ENCODE results near the gene GABARAPL2.
A peak's percentile ranks its signal among the peaks of the same experiment; 100 is the strongest.
"Not testable (repeated sequence)": the region's sequence is repeated elsewhere in the genome, so short reads cannot be mapped to it uniquely, and the experiment has no call there.

Gene GABARAPL2, protein sequence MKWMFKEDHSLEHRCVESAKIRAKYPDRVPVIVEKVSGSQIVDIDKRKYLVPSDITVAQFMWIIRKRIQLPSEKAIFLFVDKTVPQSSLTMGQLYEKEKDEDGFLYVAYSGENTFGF

DNA sequence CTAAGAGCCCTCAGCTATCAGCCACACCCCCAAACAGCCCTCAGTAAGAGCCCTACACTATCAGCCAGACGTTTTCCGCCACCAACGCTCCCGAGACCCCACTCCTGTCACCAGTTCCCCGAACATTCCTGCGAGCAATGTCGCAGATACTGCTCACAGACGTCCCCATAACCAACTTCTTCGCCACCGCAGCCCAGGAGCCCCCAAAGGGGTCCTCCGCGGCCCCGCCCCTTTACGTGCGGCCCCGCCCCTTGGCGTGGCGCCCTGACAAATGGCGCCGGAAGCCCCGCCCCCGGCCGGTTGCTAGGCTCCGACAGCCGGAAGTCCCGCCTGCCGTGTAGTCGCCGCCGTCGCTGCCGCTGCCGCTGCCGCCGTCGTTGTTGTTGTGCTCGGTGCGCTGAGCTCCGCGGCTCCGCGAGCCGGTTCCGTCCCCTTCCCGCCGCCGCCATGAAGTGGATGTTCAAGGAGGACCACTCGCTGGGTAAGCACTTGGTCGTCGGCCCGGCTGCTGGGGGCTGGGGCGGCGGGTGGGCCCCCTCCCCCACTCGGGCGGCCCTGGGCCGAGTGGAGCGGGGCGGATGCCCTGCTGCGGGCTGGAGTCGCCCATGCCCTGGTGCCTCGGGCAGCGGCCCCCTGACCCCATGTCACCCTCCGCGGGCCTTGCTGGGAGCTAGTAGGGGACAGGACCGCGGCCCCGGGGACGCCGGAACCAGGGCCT, at the start of gene GABARAPL2:
TSS of gene GABARAPL2 (plus strand) at position 340 of the 718 bp plus-strand sequence. CDS start at position 448, 108 bp downstream.
- DNase-seq (ENCODE audit: low read depth), result peak; percentile 88

DNA sequence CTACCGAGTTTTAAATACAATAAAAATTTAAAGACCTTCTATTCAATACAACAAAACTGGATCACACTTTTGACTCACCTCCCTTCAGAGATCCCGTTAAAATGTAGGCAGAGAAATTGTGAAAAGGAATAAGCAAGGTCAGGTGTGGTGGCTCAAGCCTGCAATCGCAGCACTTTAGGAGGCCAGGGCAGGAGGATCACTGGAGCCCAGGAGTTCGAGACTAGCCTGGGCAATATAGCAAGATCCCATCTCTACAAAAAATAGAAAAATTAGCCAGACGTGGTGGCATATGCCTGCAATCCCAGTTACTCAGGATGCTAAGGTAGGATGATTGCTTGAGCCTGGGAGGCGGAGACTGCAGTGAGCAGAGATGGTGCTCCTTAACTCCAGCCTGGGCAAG, 47.0 kb upstream of the GABARAPL2 start:
- DNase-seq (ENCODE audit: low read depth), result no peak

DNA sequence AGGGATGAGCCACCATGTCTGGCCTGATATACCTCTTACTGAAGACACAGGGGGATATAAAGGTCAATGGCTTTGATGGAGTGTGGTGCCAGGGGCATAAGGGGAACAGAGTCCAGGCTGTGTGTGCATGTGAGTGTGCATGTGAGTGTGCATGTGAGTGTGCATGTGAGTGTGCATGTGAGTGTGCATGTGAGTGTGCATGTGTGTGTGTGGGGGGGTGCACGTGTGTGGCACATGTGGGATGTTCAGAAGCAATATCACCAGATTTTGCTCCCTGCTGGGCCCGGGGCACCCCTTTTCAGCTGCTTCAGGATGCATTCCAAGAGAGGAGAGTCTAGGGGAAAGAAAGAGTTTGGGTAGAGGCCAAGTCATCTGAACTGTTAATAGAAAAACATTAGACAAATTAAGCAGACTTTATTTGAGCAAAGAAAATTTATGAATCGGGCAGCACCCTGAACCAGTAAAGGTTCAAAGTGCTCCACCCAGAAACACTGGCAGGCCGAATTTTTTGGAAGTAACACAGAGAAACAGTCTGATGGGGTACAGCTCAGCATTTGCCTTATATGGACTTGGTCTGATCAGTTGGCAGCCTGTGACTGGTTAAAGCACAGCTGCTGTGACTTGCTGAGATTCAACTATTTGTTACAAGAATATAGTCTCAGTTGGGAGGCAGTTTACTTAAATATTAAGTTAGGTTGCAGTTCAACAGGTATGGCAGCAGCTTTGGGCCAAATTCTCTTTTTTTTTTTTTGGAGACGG, 40.0 kb upstream of the GABARAPL2 start:
- no peak for DNase-seq (ENCODE audit: low read depth)

DNA sequence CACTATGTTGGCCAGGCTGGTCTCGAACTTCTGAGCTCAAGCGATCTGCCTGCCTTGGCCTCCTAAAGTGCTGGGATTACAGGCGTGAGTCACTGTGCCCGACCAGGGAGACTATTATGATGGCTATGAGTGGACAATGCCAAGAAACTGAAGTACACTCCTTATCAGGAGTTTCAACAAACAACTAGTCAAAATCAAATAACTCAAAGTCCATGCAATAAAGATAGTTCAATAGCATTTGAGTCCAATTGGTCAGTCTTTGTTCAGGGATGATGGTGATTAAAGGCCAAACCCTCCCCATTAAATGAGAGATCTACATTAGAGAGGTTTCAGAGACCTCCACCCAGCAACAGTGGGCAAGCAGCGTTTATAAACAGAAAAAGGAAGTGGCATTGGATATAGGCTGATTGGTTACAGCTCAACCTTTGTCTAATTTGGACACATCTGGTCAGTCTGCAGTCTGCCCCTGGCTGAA, 38.3 kb upstream of the GABARAPL2 start:
- no peak for DNase-seq (ENCODE audit: low read depth)

DNA sequence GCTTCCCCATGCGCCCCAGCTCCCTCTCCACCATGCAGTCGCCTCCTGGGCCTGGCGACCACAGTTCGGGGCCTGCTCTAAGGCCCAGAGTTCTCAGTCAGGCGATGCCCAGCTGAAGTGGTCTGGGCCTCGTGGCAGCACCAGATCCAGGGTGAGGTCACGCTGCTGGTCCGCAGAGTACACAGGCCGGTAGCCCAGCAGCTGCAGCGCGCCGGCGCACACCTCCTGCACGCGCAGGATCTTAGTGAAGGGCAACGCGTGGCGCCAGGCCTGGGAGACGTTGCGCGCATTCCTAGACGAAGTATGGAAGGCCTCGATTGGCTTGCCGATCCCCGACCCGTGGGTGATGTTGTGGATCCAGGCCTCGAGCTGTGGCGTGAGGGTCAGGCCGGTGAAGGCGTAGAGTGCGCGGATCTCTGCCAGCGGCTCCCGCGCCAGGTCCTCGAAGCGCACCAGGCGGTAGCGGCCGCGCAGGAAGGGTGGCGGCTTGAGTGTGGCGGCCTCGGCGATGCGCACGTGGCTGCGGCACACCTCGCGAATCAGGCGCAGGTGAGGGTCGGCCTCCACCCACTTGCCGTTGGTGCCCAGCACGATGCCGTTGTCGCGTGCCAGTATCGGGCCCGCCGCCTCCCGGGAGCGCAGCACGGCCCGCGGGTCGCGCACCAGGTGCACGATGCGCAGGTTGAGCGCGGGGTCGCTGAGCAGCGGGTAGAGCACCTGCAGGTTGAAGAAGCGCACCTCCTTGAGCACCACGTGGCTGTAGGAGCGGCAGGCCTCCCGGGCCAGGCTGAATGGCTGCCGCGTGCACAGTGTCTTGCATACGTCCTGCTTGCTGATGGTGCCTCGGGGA, 36.9 kb upstream of the GABARAPL2 start:
- no peak for DNase-seq (ENCODE audit: low read depth)

DNA sequence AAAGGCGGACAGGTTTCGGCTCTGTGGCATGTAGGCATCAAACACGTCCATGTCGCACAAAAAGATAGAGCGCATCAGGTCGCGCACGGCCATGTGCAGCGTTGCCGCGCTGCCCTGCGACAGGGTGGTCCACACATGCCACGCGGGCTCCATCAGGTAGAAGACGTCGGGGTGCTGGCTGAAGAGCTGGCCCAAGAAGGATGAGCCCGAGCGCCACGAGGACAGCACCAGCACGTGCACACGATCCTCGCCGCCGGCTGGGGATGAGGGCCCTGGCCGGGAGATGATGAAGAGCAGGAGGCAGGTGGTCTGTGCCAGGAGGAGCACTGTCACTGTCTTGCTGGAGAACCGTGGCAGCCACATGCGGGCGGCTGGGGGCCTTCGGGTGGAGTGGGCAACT, 36.2 kb upstream of the GABARAPL2 start:
- no peak for DNase-seq (ENCODE audit: low read depth)

DNA sequence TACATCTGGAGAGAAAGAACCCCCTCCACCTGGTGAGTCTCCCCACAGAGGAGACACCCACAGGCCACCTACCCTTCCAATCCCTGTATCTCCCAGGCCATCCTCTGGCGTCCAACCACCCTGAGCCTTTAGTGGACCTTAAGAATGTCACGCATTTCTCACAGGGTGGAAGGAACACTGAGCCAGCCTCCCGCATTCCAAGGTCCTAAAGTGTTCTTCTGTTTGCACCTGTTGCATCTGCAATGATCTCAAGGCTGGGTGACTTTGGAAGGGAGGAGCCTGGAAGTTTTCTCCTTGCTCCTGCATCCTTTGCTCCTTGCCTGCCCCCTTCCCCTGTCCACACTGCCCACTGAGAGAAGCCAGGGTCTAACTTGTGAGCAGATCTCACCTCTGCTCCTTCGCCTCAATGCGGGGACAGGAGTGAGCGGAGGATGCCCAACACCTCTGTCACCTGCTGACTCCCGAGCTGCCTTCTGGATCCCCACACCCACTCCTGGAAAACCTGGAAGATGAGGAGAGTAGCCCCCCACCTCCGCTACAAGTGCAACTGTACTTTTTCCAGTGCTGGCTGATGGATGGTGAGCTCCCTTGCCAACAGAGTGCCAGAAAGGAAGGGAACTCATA, 33.9 kb upstream of the GABARAPL2 start:
- no peak for DNase-seq (ENCODE audit: low read depth)

DNA sequence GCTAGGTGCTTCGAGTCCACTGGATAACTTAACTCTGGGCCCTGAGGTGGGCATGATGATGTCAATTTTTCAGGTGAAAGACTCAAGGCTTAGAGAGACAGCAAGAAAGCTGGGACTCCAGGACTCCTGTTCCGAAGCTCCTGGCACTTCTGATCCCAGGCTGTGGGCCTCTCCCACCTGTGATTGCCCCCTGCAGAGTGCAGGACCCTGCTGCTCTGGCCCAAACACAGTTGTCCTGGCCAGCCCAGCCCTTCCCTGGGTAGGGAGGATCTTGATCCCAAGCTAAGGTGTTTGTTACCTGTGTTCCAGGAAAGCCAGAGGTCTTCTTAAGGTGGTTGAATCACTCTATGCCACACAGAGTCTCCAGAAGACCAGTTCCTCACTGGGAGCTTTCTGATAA, 33.4 kb upstream of the GABARAPL2 start:
- DNase-seq (ENCODE audit: low read depth), result no peak

DNA sequence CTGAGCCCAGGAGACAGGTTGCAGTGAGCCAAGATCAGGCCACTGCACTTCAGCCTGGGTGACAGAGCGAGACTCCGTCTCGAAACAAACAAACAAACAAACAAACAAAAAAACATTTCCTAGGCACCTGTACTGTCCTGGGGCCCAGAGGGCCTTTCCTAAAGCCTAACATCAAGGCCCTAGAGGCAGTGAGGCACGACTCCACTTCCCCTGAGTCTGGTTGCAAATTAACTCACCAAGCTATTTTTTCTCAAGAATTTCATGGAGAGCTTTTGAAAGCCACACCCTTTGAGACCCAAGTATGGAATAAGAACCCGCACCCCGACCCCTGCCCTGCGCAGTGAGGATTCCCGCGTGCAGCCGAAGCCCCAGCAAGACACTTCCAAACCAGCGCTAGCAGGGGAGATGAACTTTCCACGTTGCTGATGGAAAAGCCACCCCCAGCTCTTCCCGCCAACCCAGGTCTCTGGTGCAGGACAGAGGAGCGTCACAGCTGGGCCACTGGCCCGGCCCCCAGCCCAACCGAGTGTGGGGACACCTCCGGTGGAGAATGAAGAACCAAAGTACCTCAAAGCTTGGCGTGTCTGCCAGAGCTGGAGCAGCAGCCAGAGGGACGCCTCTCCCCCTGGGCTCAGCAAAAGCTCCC, 31.5 kb upstream of the GABARAPL2 start:
- no peak for DNase-seq (ENCODE audit: low read depth)

DNA sequence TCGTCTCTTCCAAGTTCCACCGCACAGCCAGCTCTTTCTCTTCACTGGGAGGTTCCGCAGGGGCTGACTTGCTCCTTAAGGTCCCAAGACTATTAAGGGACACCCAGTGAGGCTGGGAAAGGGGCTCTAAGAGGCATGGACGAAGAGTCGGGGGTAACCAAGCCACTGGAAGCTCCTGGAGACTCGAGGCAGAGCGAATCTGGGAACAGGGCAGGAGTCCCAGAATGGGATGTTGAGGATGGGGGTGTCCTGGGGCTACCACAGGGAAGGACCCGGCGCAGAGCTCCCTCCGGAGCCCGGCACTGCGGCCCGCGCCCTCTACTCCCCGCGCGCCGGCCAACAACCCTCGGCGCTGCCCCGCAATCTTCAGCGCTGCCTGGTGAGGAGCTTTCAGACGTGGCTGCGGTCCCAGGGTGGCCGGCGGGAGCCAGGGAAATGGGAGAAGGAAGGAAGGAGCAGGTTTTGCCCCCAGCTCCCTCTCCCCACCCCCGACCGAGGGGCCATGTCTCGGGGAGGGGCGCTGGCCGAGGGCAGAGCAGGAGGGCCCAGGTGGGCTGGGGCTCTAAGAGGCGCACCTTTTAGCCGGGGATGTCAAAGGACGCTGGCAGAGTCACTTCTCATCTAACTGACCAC, 30.9 kb upstream of the GABARAPL2 start:
- no peak for DNase-seq (ENCODE audit: low read depth)

DNA sequence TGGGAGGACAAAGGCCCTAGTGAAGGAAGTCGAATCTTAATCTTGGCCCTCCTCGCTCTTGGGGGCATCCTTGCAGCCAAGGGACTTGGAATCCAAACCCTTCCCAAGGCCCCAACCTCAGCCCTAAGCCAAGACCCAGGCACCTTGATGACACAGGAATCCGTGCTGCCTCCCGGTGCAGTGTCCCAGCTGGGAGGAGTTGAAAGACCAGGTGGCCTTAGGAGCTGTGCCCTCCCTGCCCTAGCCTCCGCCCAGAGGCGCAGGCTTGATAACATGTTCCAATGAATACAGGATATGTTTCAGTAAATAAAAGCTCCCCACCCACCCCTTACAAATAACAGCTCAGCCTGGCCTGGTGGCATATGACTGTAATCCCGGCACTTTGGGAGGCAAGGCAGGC, 30.3 kb upstream of the GABARAPL2 start, which contains the start of gene CHST5:
TSS of gene CHST5 (minus strand) at position 208 of the 400 bp plus-strand sequence. CDS start 5,724 bp downstream, outside the sequence.
- no peak for DNase-seq (ENCODE audit: low read depth)

DNA sequence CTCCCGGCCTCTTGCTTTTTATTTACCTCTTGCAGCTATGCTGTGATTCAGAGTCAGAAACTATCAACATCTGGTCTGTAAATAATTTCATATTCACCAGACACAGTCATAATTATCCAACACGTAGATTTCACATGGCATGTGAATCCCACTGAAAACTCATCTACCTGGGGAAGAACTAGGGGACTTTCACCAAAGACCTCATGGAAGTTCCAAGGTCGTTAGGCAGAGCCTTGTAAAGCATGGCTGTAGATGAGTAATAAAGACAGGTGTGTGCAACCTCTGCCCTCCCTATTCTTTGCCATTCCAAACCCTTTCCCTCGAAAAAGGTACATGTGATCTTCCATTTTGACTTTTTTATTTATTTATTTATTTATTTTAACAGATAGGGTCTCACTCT, 28.4 kb upstream of the GABARAPL2 start:
- no peak for DNase-seq (ENCODE audit: low read depth)

DNA sequence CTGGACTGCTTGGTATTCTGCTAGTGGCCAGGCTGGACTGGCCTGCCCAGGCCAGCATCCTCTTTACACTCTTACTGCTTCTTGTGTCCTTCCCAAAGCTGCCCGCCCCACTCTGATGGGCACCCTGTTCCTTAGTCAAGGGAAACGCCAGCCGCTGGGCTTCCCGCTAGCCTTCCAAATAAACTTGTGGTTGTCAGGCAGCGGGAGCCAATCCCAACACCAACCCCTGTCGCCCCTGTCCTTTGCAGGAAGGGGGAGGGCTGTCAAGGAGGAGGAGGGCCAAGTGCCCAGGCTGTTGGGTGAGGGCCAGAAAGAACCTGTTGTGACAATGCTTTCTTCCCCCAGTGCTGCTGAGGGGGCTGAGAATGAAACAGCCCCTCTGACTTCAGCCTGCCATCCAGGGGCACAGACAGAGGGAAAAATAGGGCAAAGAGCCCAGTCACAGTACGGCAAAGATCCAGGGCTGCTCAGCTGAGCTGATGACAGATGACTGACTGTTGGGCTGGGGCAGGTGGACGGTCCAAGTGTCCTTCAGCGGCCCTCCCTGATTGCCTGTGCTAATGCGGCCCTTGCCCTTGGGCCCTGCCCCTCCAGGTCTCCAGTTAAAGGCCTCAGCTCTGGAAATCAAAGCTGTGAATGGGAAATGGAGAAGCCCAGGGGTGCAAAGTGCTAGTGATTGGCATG, 27.2 kb upstream of the GABARAPL2 start:
- not testable (repeated sequence) for DNase-seq (ENCODE audit: low read depth)

DNA sequence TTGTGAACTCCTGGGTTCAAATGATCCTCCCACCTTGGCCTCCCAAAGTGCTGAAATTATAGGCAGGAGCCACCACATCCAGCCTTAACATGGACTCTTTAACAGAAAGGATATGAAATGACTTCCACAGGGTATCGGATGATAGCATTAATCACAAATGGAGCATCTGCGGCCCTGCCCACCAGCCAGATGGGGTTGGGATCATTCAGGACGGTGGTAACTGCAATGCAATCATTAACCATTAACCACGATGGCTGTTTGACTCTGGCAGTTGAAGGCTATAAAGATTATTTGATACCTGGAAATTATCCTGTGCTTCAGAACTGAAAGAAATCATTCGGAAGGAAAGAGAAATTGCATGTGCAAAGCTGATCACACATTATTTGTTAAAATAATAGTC, 24.9 kb upstream of the GABARAPL2 start:
- no peak for DNase-seq (ENCODE audit: low read depth)

DNA sequence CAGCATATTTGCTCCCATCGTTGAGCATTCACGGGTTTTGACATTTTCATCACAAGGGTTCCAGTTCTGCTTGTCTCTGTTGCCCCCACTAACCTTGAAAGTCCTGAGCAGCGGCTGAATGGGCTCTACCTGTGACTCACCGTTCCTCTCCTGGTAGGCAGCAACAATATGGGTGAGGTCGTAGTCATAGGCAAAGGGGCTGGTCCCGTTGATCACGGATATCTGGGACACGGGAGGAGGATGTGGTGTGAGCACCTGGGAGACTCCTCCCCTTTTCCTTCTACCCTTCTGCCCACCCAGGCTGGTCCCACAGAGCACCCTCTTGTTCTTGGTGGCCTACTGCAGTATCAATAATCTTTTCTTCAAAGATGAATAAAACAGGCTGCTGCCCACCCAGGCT, 23.7 kb upstream of the GABARAPL2 start:
- DNase-seq (ENCODE audit: low read depth), result not testable (repeated sequence)

DNA sequence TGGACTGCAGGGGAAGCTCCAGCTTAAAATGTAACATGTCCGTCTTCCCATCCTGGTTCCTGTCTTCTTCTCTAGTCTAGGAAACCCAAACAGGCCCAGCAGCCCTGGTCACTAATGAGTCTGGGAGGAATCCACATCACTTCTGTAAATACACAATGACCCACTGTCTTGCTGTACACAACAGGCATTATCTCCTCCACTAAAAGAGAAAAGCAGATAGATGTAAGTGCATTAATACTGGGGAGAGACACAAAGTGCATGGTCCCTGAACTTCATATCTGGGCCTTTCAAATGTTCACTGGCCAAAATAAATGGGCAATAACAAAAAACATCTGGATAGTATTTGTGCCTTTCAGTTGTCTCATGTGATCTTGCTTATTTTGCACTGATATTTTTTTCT, 20.3 kb upstream of the GABARAPL2 start:
- not testable (repeated sequence) for DNase-seq (ENCODE audit: low read depth)

DNA sequence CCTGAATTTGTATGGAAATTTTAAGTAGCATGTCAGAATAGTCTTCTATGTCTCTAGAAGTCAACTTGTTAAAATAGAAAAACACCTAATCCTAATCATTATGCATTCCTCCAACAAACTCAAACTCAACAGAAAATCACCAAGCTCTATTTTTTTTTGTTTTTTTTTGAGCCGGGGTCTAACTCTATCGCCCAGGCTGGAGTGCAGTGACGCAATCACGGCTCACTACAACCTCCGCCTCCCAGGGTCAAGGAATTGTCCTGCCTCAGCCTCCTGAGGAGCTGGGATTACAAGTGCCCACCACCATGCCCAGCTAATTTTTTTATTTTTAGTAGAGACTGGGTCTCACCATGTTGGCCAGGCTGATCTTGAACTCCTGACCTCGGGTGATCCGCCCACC, 19.9 kb upstream of the GABARAPL2 start:
- DNase-seq (ENCODE audit: low read depth), result no peak

DNA sequence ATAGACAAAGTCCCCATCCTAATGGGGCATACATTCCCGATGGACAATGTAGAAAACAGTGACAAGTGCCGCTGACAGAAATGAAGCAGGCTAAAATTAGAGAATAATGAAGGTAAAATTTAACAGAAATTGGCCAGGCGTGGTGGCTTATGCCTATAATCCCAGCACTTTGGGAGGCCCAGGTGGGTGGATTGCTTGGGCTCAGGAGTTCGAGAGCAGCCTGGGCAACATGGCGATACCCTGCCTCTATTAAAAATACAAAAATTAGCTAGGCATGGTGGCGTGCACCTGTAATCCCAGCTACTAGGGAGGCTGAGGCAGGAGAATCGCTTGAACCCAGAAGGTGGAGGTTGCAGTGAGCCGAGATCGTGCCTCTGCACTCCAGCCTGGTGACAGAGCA, 17.7 kb upstream of the GABARAPL2 start:
- DNase-seq (ENCODE audit: low read depth), result not testable (repeated sequence)

DNA sequence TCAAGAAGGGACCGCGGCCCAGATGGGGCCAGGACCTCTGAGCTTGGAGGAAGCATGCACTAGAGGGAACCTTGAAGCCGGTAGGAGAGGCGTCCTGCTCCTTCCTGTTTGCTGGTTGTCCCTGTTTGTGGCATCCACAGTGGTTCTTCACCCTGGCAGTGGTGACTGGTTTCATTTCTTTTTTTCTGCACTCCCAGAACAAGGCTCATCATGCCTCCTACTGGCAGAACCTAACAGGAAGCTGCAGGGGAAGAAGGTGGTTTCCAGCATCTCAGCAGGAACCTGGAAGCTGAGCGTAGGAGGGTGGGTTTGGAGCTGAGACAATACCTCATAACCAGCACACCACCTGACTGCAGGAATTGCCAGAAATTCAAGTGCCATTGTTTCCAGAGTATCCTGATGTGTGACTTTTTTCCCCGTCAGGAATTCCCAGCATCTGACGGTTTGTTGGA, 15.9 kb upstream of the GABARAPL2 start:
- no peak for DNase-seq (ENCODE audit: low read depth)

DNA sequence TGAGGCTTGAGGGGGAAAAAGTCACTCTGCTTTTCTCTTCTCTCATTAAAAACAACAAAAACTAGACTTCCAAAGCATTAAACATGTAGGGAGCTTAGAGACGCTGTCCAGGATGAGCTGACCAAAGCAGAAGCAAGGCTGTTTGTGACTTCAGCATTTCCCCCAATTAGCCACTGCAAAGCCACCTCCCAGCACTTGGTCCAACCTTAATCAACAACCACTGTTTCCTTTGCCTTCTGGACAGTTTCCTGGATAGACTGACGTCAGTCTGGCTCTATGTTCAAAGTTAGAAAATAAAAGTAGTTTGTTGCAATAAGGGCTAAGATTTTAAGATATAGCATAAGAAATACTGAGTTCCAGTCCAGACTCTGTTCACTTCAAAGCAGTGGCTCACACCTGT, 13.2 kb upstream of the GABARAPL2 start:
- no peak for DNase-seq (ENCODE audit: low read depth)

Measured in activated gamma-delta T cell treated with anti-CD3 and anti-CD28 coated beads, Interleukin-2, amount 50 U/mL, for 16 hours (primary cell).